ENCODE data around the gene TMTC3. TPM values are rescaled to one million over a fixed set of nuclear protein-coding genes. Genes with fewer than 3 reads are reported as not detected.

TMTC3 gene
- total RNA-seq, 1 donor from 2014 or later: 28.1 TPM

GRCh38 chr12:88218293-88218692 lies 76.2 kb downstream of the TMTC3 start:
- FAIRE-seq (no peak), DNase-seq (ENCODE audit: low spot score in 2 of 2) (no peak)

GRCh38 chr12:88219861-88220260 lies 77.8 kb downstream of the TMTC3 start:
- FAIRE-seq (no peak), DNase-seq (ENCODE audit: low spot score in 2 of 2) (no peak)

- no peak for DNase-seq (ENCODE audit: low spot score in 2 of 2)
- FAIRE-seq: no peak
These were observed 81.4 kb downstream of the TMTC3 start for GRCh38 chr12:88223519-88223918.

GRCh38 chr12:88225776-88226175 lies 83.7 kb downstream of the TMTC3 start:
- FAIRE-seq: no peak

GRCh38 chr12:88227263-88227662 lies 85.2 kb downstream of the TMTC3 start:
- FAIRE-seq: no peak
- DNase-seq (ENCODE audit: low spot score in 2 of 2): no peak

More at GRCh38 chr12:88225776-88226175, 83.7 kb downstream of the TMTC3 start:
- no peak for DNase-seq (ENCODE audit: low spot score in 2 of 2)

- FAIRE-seq (no peak), DNase-seq (ENCODE audit: low spot score in 2 of 2) (no peak)
These were observed 85.8 kb downstream of the TMTC3 start for GRCh38 chr12:88227871-88228270.

- DNase-seq (ENCODE audit: low spot score in 2 of 2) (no peak), FAIRE-seq (no peak)
These were observed 86.6 kb downstream of the TMTC3 start for GRCh38 chr12:88228720-88229119.

GRCh38 chr12:88230271-88230670 lies 88.2 kb downstream of the TMTC3 start:
- FAIRE-seq (no peak), DNase-seq (ENCODE audit: low spot score in 2 of 2) (no peak)

GRCh38 chr12:88235183-88235833 lies 93.2 kb downstream of the TMTC3 start:
- DNase-seq (ENCODE audit: low spot score in 2 of 2) (no peak), FAIRE-seq (no peak)

GRCh38 chr12:88237954-88238353 lies 95.8 kb downstream of the TMTC3 start:
- no peak for DNase-seq (ENCODE audit: low spot score in 2 of 2)
- FAIRE-seq: no peak

- FAIRE-seq: no peak
- DNase-seq (ENCODE audit: low spot score in 2 of 2): no peak
These were observed 96.3 kb downstream of the TMTC3 start for GRCh38 chr12:88238406-88238805.

GRCh38 chr12:88241862-88242570 lies 99.9 kb downstream of the TMTC3 start:
- no peak for FAIRE-seq
- DNase-seq (ENCODE audit: low spot score in 2 of 2): no peak

- DNase-seq (ENCODE audit: low spot score in 2 of 2): no peak
- no peak for FAIRE-seq
These were observed 100.4 kb downstream of the TMTC3 start for GRCh38 chr12:88242571-88242925.

GRCh38 chr12:88242939-88243338 lies 100.8 kb downstream of the TMTC3 start:
- FAIRE-seq (no peak), DNase-seq (ENCODE audit: low spot score in 2 of 2) (no peak)

GRCh38 chr12:88243982-88244381 lies 101.9 kb downstream of the TMTC3 start:
- no peak for FAIRE-seq

GRCh38 chr12:88245905-88246304 lies 103.8 kb downstream of the TMTC3 start:
- no peak for DNase-seq (ENCODE audit: low spot score in 2 of 2)
- FAIRE-seq: no peak

More at GRCh38 chr12:88243982-88244381, 101.9 kb downstream of the TMTC3 start:
- no peak for DNase-seq (ENCODE audit: low spot score in 2 of 2)

GRCh38 chr12:88247241-88247643 lies 105.1 kb downstream of the TMTC3 start:
- no peak for FAIRE-seq
- DNase-seq (ENCODE audit: low spot score in 2 of 2): no peak

GRCh38 chr12:88248606-88249005 lies 106.5 kb downstream of the TMTC3 start:
- no peak for FAIRE-seq
- DNase-seq (ENCODE audit: low spot score in 2 of 2): no peak

Data from frontal cortex (tissue), 4 donors.